HFFc6 (cell line): ENCODE measurements around the gene GPX4. TPM values are rescaled to one million over a fixed set of nuclear protein-coding genes. Genes with fewer than 3 reads are reported as not detected.

Source experiments
- DNase-seq: peaks from one replicate; pipeline ENCODE4 v3.0.0-alpha.2; 2018
- H3K27ac Mint-ChIP-seq: 2 replicates; pipeline ENCODE4 v1.8.0; 2020; ENCODE audit warnings: mild to moderate bottlenecking, mixed read lengths
- H3K27me3 Mint-ChIP-seq: 2 replicates; pipeline ENCODE4 v1.8.0; 2021; ENCODE audit warnings: mild to moderate bottlenecking, moderate library complexity, mixed read lengths; ENCODE audit not compliant: insufficient read depth
- H3K36me3 Mint-ChIP-seq: 2 replicates; pipeline ENCODE4 v1.8.0; 2021; ENCODE audit warnings: low read depth, mixed read lengths
- H3K4me1 Mint-ChIP-seq: 2 replicates; pipeline ENCODE4 v1.8.0; 2020; ENCODE audit warnings: low read depth, mixed read lengths
- H3K4me3 Mint-ChIP-seq: 2 replicates; pipeline ENCODE4 v1.8.0; 2020; ENCODE audit warnings: mild to moderate bottlenecking, moderate library complexity, mixed read lengths
- H3K9me3 Mint-ChIP-seq: 2 replicates; pipeline ENCODE4 v1.8.0; 2020; ENCODE audit warnings: mild to moderate bottlenecking, mixed read lengths
- total RNA-seq, 6 experiments: library from RNA; stranded (reverse); fragmentation: NEBNext Ultra II Directional; extraction: Animal tissue kit (Norgen Biotek cat#: 25700); gene quantifications; 2 replicates in 1 of 6; 3 replicates in 5 of 6; pipeline ENCODE4 v1.2.3, GENCODE V29; 2021
- TF ChIP-seq, protein P1 (sequence below): fragments of 200-600 bp; sonication (generic); IDR thresholded peaks from 2 replicates; pipeline ENCODE4 v1.5.0; 2021; ENCODE audit warnings: antibody characterized with exemption, mild to moderate bottlenecking

The GPX4 gene
- total RNA-seq, 6 experiments from 2014 or later: 193 to 237 (median 223) TPM

- H3K27ac Mint-ChIP-seq: no peak overlapping the region
- no peaks in the 10 kb centered on the region for H3K4me1 Mint-ChIP-seq
- H3K9me3 Mint-ChIP-seq: no peaks in the 10 kb centered on the region
- TF ChIP-seq, protein P1, sequence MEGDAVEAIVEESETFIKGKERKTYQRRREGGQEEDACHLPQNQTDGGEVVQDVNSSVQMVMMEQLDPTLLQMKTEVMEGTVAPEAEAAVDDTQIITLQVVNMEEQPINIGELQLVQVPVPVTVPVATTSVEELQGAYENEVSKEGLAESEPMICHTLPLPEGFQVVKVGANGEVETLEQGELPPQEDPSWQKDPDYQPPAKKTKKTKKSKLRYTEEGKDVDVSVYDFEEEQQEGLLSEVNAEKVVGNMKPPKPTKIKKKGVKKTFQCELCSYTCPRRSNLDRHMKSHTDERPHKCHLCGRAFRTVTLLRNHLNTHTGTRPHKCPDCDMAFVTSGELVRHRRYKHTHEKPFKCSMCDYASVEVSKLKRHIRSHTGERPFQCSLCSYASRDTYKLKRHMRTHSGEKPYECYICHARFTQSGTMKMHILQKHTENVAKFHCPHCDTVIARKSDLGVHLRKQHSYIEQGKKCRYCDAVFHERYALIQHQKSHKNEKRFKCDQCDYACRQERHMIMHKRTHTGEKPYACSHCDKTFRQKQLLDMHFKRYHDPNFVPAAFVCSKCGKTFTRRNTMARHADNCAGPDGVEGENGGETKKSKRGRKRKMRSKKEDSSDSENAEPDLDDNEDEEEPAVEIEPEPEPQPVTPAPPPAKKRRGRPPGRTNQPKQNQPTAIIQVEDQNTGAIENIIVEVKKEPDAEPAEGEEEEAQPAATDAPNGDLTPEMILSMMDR: no peak
- H3K4me3 Mint-ChIP-seq: no peak overlapping the region
- no peak for DNase-seq
- no peaks in the 10 kb centered on the region for H3K36me3 Mint-ChIP-seq
- peaks cover 5% of the 10 kb centered on the region for H3K27me3 Mint-ChIP-seq
Measured at GRCh38 chr19:1115646-1116420, 12.0 kb downstream of the GPX4 start.

DNA sequence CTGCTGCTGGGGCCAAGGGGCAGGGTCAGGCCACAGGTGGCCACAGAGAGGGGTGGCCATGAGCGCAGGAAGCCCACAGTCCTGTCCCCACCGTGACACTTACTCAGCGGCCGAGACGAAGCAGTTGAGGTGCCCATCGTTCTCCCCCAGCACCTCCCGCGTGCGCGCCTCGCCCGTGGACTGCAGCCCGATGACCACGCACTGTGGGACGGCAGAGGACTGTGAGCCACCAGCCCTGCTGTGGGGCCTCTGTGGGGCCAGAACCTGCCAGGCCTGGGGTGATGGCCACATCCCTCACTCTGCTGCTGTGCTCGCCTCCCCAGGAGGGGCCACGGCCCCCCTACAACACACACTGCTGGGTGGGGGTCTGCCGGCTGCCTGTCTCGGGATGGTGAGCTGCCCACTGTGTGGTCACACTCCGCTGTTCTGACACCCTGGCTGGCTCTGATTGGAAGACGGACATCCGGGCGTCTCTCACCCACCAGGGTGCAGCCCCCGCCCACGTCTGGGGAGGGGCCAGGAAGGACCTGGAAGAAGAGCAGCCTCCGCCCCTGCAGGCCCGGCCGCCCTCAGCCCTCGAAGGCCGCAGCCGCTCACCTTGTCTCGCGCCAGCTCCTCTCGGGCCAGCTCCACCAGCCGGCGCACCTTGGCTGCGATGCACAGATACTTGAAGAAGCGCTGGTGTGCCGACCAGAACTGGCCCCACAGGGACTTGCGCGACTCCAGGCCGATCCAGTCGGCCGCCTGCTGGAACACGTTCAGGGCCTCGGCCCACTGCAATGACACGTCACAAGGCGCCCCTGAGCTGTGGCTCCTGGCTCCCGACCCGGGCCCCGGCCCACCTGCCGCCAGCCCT lies 13.2 kb downstream of the GPX4 start:
- peaks cover 8% of the 10 kb centered on the region for H3K36me3 Mint-ChIP-seq
- no peak overlapping the region for H3K4me3 Mint-ChIP-seq
- DNase-seq: no peak
- H3K27ac Mint-ChIP-seq: no peak overlapping the region
- H3K9me3 Mint-ChIP-seq: no peaks in the 10 kb centered on the region
- peaks cover 5% of the 10 kb centered on the region for H3K27me3 Mint-ChIP-seq
- no peaks in the 10 kb centered on the region for H3K4me1 Mint-ChIP-seq
- TF ChIP-seq, protein P1: no peak

DNA sequence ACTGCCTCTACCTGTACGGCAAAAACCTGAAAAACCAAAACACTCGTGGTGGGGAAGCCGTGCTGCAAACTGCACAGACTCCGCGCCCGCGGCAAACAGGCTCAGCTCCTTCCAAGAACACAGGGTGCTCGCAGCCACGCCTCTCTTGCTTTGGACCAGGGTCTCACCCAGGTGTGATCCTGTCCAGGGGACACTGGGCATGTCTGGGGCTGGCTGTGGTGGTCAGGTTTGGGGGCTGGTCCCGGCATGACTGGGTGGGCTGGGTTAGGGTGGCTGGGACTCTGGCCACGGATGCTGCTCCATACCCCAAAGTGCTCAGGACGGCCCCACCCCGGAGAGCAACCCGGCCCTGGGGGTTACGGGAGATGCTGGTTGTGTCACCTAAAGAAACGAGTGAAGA lies 13.9 kb downstream of the GPX4 start:
- Mint-ChIP-seq H3K36me3 (peaks cover 8% of the 10 kb centered on the region), H3K27me3 (peaks cover 4% of the 10 kb centered on the region), H3K4me1 (no peaks in the 10 kb centered on the region), H3K27ac (no peak overlapping the region), H3K9me3 (no peaks in the 10 kb centered on the region), H3K4me3 (no peak overlapping the region)
- TF ChIP-seq, protein P1: no peak
- no peak for DNase-seq

- TF ChIP-seq, protein P1: no peak
- no peak overlapping the region for H3K27ac Mint-ChIP-seq
- DNase-seq: no peak
- no peaks in the 10 kb centered on the region for H3K4me1 Mint-ChIP-seq
- no peaks in the 10 kb centered on the region for H3K9me3 Mint-ChIP-seq
- H3K4me3 Mint-ChIP-seq: no peak overlapping the region
- peaks cover 15% of the 10 kb centered on the region for H3K36me3 Mint-ChIP-seq
- H3K27me3 Mint-ChIP-seq: peaks cover 3% of the 10 kb centered on the region
Measured at GRCh38 chr19:1118999-1119398, 15.2 kb downstream of the GPX4 start.

GRCh38 chr19:1119475-1120217 lies 15.9 kb downstream of the GPX4 start:
- H3K27me3 Mint-ChIP-seq: peaks cover 3% of the 10 kb centered on the region
- H3K4me3 Mint-ChIP-seq: no peak overlapping the region
- H3K9me3 Mint-ChIP-seq: no peaks in the 10 kb centered on the region
- H3K36me3 Mint-ChIP-seq: peaks cover 15% of the 10 kb centered on the region
- no peak for DNase-seq
- H3K27ac Mint-ChIP-seq: no peak overlapping the region
- no peaks in the 10 kb centered on the region for H3K4me1 Mint-ChIP-seq
- TF ChIP-seq, protein P1: no peak
